ENCODE data around the gene FKBP5. TPM values are rescaled to one million over a fixed set of nuclear protein-coding genes. Genes with fewer than 3 reads are reported as not detected.

The FKBP5 gene
- total and polyA plus RNA-seq, 2 of the 4 experiments (the other 2 are of a cell fraction), result 6.8 to 7.0 TPM

GRCh38 chr6:35710241-35710847, 21.6 kb upstream of the FKBP5 start:
- no peak overlapping the region for H2BK20ac ChIP-seq (ENCODE audit: low read depth, low read length)
- H3K27ac ChIP-seq (ENCODE audit: insufficient read depth, low read length), result no peak overlapping the region
- no peak overlapping the region for H3K9ac ChIP-seq (ENCODE audit: low read depth, low read length)
- H3K4me2 ChIP-seq (ENCODE audit: low read depth, low read length), result no peak overlapping the region
- no peaks in the 10 kb centered on the region for H3K79me1 ChIP-seq (ENCODE audit: low read depth in 1 of 2, low read length in 2 of 2)
- H2AFZ ChIP-seq (replicated peaks; ENCODE audit: low read length, poor library complexity), result no peak overlapping the region
- ChIA-PET CTCF (interaction anchor here (0.6 to 1.1 kb wide), 2 partner anchors 27 to 88 kb away, joined by 3 to 4 read pairs; no protein-coding TSS in a partner anchor), POLR2A (ENCODE audit: unreplicated experiment) (no interaction called here)
- no peak overlapping the region for H3K4ac ChIP-seq (ENCODE audit: low read depth, low read length)
- H3K9me3 ChIP-seq (ENCODE audit: control insufficient read depth, insufficient read depth, low read length), result no peaks in the 10 kb centered on the region
- no peak overlapping the region for H4K91ac ChIP-seq (ENCODE audit: insufficient read depth, low read depth, low read length)
- no peaks in the 10 kb centered on the region for H3K9me1 ChIP-seq (ENCODE audit: insufficient read depth, low read length)
- H2BK120ac ChIP-seq (ENCODE audit: low read depth, low read length), result no peak overlapping the region
- no peak overlapping the region for H3K18ac ChIP-seq (ENCODE audit: low read depth, low read length)
- H4K8ac ChIP-seq (ENCODE audit: low read depth in 2 of 2, low read length in 2 of 2), result no peak overlapping the region
- no peak for DNase-seq
- ATAC-seq (ENCODE audit: low read depth), result no peak
- no CpG with 5 or more reads among the region's 4 CpGs for WGBS, 2 experiments (ENCODE audit: extremely low coverage in 2 of 2, insufficient read length in 1 of 2)
- no peak overlapping the region for H3K56ac ChIP-seq (ENCODE audit: extremely low read depth, insufficient read depth, low read length)
- no TSS peak for BruUV-seq (replicated peaks)
- no peaks in the 10 kb centered on the region for H3K36me3 ChIP-seq (ENCODE audit: control insufficient read depth, insufficient read depth, low read length)
- no peak overlapping the region for H2AK5ac ChIP-seq (ENCODE audit: low read depth, low read length)
- H3K23ac ChIP-seq (ENCODE audit: low read depth, low read length), result no peak overlapping the region
- H4K5ac ChIP-seq (ENCODE audit: low read depth, low read length), result no peak overlapping the region
- no peak overlapping the region for H3K4me3 ChIP-seq (ENCODE audit: insufficient read depth, low read depth, low read length)
- H3K14ac ChIP-seq (replicated peaks; ENCODE audit: low read depth, low read length), result no peak overlapping the region
- in situ Hi-C loops (cut with MboI; ENCODE audit: low sequenced_read_pairs), result no loop called here
- peak; percentile 76 for TF ChIP-seq CEBPB (IDR thresholded peaks at IDR 0.05; ENCODE audit: low read depth, low read length)
- TF ChIP-seq SMC3 (IDR thresholded peaks at IDR 0.05; ENCODE audit: low read depth, low read length), result no peak
- H4K20me1 ChIP-seq (ENCODE audit: insufficient read depth, low read length), result no peaks in the 10 kb centered on the region
- H3K4me1 ChIP-seq (ENCODE audit: control insufficient read depth, insufficient read depth, low read length), result no peaks in the 10 kb centered on the region
- no peak overlapping the region for H2AK9ac ChIP-seq (replicated peaks; ENCODE audit: low read depth, low read length, poor library complexity)
- intact Hi-C loops (cut with micrococcal nuclease), result no loop called here
- H2BK5ac ChIP-seq (ENCODE audit: low read depth, low read length, poor library complexity, severe bottlenecking), result no peak overlapping the region
- no peak overlapping the region for H2BK15ac ChIP-seq (ENCODE audit: low read depth, low read length)
- dilution Hi-C loops (cut with HindIII; ENCODE audit: low sequenced_read_pairs, unreplicated experiment), result no loop called here
- 0 out of 2 replicates have a peak, but pooled peaks cover 2% of the 10 kb centered on the region for H3K27me3 ChIP-seq (ENCODE audit: control insufficient read depth, insufficient read depth, low read length)
